ENCODE measurements around the gene EXOSC2. TPM values are rescaled to one million over a fixed set of nuclear protein-coding genes. Genes with fewer than 3 reads are reported as not detected.
A peak's percentile ranks its signal among the peaks of the same experiment; 100 is the strongest.

Gene EXOSC2
- total RNA-seq, 1 donor from 2014 or later = 19.0 TPM

- no peak for DNase-seq (ENCODE audit: low spot score)
Observed at GRCh38 chr9:130696996-130697395, 3.4 kb downstream of the EXOSC2 start.

DNA sequence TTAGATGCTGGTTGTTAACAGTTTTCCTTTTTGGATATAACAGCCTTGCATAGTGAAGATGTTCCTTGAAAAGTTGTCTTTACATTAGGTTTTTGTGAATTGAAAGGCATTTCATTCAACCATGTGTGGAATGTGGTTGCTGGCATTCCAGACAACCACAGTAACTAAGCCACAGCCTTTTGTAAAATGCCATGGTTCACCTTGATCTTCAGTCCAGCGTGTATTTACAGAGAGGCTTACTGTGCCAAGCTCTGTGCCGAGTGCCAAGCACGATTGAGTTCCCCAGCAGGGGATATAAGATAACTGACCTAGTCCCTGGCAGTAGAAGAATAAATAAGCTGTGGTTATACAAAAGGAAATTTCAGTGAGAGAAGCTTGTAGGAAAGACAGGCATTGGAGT is 4.9 kb downstream of the EXOSC2 start:
- DNase-seq (ENCODE audit: low spot score) = no peak

DNA sequence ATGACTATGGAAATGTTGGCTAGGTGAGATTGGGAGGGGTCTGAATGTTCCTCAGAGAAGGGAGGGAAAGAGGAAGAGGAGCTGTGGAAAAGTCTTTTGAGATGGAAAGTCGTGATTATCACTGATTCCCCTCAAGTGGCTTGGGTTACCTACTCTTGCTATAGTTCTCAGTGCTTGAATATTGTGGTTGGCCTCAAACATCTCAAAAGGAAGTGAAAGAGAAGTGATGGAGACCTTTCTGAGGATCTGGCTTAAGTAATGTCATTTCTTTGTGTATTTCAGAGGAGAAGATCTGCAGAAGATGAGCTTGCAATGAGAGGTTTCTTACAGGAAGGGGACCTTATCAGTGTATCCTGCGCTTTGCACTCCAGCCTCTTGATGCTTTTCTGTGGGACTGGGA is 5.5 kb downstream of the EXOSC2 start:
- no peak for DNase-seq (ENCODE audit: low spot score)

- peak; percentile 74 for DNase-seq (ENCODE audit: low spot score)
Observed at GRCh38 chr9:130701059-130702022, 7.8 kb downstream of the EXOSC2 start.

DNA sequence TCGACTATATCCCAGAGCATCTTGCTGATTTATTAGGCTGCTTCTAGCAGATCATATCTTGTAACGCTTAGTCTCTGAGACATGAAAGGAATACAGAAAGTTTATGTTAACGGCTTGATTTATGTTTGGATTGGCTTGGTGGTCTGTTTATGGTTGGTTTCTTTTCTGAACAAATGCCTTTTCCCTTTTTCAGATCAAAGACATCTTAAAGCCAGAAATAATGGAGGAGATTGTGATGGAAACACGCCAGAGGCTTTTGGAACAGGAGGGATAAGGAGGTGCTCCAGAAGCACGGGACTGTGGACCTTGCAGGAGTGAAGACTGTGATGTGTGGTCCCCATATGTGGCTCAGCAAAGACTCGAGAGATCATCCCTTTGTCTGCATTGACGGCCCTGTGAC is 9.9 kb downstream of the EXOSC2 start:
- DNase-seq (ENCODE audit: low spot score) = no peak

DNA sequence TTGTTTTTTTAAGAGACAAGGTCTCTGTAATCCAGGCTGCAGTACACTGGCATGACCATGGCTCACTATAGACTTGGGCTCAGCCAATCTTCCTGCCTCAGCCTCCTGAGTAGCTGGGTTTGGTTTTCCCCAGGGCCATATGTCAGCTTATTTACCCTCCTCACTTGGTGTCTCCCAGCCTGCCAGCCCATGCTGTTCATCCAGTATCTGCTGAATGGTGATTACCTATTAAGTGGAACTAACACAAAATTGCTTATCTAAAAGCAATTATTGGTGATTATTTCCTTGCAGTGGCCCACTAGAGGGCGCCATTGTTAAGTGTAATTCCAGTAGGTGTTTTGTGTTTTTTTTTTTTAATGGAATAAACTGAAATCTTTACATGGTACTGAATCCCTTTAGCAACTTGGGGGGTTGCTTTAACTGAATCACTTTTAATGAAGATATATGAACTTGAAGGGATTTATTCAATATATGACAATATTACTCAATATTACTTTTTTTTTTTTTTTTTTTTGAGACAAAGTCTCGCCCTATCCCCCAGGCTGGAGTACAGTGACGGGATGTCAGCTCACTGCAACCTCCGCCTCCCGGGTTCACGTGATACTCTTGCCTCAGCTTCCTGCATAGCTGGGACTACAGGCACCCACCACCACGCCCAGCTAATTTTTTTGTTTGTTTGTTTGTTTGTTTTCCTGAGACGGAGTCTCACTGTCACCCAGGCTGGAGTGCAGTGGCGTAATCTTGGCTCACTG is 13.8 kb downstream of the EXOSC2 start:
- DNase-seq (ENCODE audit: low spot score) = peak; percentile 75

- DNase-seq (ENCODE audit: low spot score) = no peak
Observed at GRCh38 chr9:130710822-130711352, 17.3 kb downstream of the EXOSC2 start.

- no peak for DNase-seq (ENCODE audit: low spot score)
Observed at GRCh38 chr9:130711469-130711868, 17.9 kb downstream of the EXOSC2 start.

GRCh38 chr9:130712564-130713285 is 19.1 kb downstream of the EXOSC2 start:
- DNase-seq (ENCODE audit: low spot score) = peak; percentile 98

DNA sequence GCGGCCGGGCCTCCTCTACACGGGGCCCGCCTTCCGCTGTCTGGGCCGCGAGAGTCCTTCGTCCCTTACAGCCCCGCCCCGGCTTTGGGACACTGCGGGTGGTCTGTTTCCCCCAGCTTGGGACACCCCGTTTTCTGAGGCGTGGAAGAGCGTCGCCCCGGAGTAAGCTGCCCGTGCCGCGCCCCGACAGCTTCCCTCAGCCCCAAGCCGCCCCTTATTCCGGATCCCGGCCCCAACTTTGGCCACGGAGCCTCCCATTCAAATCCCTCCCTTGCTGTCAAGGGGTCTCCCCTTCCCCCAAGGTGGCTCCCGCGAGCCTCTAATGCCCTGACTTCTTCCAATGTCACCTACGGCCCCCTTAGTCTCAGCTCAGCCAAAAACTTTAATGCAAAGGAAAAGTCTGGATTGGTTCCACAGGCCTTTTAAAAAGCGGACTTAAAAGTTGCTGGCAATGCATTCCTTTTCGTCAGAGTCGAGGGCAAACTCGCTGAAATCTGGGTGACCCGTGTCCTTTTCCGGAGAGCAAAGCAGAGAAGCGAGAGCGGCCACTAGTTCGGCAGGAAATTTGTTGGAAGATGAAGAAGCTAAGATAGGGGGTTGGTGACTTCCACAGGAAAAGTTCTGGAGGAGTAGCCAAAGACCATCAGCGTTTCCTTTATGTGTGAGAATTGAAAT is 19.8 kb downstream of the EXOSC2 start:
- peak; percentile 36 for DNase-seq (ENCODE audit: low spot score)

DNA sequence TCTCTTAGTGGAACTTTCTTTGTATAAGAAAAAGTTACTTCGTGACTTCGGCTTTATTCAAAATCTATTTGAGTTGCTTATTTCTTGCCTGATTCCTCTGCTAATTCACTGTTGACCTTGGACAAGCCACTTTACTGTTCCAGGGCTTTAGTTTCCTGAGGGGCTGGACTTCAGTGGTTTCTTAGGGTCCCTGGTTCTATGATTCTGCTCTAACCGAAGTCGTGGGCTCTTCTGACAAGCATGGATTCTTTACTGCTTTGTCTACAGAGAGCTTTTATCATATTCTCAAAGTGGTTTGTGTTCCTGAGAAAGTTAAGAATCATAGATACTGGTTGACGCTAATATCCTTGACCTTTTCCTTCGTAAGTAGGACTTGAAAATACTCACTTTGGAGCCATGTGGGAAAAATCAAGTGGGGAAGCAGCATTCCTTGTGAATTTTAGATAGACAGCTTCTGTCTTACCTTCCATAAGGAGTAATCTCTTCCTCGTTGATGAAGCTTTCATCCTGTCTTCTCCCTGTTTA is 21.1 kb downstream of the EXOSC2 start:
- DNase-seq (ENCODE audit: low spot score) = no peak

GRCh38 chr9:130715270-130715669 is 21.7 kb downstream of the EXOSC2 start:
- DNase-seq (ENCODE audit: low spot score) = no peak

GRCh38 chr9:130718562-130718961 is 25.0 kb downstream of the EXOSC2 start:
- no peak for DNase-seq (ENCODE audit: low spot score)

GRCh38 chr9:130720762-130721161 is 27.2 kb downstream of the EXOSC2 start:
- DNase-seq (ENCODE audit: low spot score) = no peak

- DNase-seq (ENCODE audit: low spot score) = no peak
Observed at GRCh38 chr9:130728721-130729120, 35.1 kb downstream of the EXOSC2 start.

GRCh38 chr9:130729145-130729544 is 35.6 kb downstream of the EXOSC2 start:
- no peak for DNase-seq (ENCODE audit: low spot score)

DNA sequence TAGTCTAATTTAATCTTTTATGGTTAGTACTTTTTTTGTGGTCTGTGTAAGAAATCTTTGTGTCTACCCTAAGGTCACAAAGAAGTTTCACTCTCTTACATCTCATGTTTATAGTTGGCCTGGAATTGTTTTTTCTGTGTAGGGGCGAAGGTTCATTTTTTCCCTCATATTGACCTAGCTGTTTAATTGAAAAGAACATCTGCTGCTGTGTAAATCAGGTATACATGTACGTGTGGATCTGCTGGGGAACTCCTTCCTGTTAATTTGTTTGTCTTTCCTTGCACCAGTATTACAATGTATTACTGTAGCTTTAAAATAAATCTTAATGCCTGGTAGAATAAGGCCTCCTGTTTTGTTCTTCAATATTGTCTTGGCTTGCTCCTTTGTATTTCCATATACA is 37.8 kb downstream of the EXOSC2 start:
- DNase-seq (ENCODE audit: low spot score) = no peak

- no peak for DNase-seq (ENCODE audit: low spot score)
Observed at GRCh38 chr9:130732136-130732535, 38.6 kb downstream of the EXOSC2 start.

- DNase-seq (ENCODE audit: low spot score) = no peak
Observed at GRCh38 chr9:130732793-130733221, 39.2 kb downstream of the EXOSC2 start.

- DNase-seq (ENCODE audit: low spot score) = no peak
Observed at GRCh38 chr9:130735566-130735965, 42.0 kb downstream of the EXOSC2 start.

- DNase-seq (ENCODE audit: low spot score) = no peak
Observed at GRCh38 chr9:130736834-130737233, 43.3 kb downstream of the EXOSC2 start.
